ENCODE measurements around the gene UGCG.

The UGCG gene

DNA sequence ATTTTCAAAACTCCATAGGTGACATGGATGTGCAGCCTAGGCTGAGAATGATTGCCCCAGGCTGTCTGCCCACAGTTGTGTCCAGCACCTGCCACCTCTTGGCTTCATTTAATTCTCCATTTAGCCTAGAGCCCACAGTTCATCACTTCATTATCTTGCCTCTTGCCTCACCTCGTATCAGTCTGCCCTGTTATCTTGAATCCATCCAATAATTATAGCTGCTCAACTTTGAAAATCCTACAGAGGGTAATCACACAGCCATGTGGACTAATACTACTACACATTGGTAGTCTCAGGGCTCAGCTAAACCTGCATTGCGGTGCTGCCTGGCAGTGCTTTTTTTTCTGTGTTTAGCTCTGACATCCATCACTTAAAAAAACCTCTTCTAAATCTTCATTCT, 7.4 kb downstream of the UGCG start:
- H3K79me2 ChIP-seq (ENCODE audit: insufficient read depth, low read length) = peaks cover 97% of the 10 kb centered on the region
- H3K9ac ChIP-seq (ENCODE audit: low read depth, low read length, poor library complexity, severe bottlenecking) = no peak overlapping the region
- no peaks in the 10 kb centered on the region for H3K36me3 ChIP-seq (ENCODE audit: insufficient read depth, low read length)
- H2AFZ ChIP-seq (ENCODE audit: low read length) = no peak overlapping the region
- peaks cover 41% of the 10 kb centered on the region for H3K4me1 ChIP-seq (ENCODE audit: insufficient read depth, low read length, poor library complexity, severe bottlenecking)
- no peaks in the 10 kb centered on the region for H3F3A ChIP-seq (ENCODE audit: low read depth)
- H3K9me2 ChIP-seq (replicated peaks; ENCODE audit: low read depth, low read length) = no peaks in the 10 kb centered on the region
- no peaks in the 10 kb centered on the region for H3K27me3 ChIP-seq (ENCODE audit: insufficient read depth, low read length, poor library complexity, severe bottlenecking)
- no peak overlapping the region for H3K4me2 ChIP-seq (ENCODE audit: low read depth, low read length, poor library complexity, severe bottlenecking)
- H4K20me1 ChIP-seq (ENCODE audit: insufficient read depth, low read length, poor library complexity, severe bottlenecking) = peaks cover 34% of the 10 kb centered on the region
- no peaks in the 10 kb centered on the region for H3K9me3 ChIP-seq (ENCODE audit: insufficient read depth, low read depth, low read length)
- no peak overlapping the region for H3K4me3 ChIP-seq (ENCODE audit: low read length, poor library complexity, severe bottlenecking)
- TF ChIP-seq EZH2phosphoT487 (IDR thresholded peaks at IDR 0.05; ENCODE audit: borderline replicate concordance) = no peak
- TF ChIP-seq, protein P1, sequence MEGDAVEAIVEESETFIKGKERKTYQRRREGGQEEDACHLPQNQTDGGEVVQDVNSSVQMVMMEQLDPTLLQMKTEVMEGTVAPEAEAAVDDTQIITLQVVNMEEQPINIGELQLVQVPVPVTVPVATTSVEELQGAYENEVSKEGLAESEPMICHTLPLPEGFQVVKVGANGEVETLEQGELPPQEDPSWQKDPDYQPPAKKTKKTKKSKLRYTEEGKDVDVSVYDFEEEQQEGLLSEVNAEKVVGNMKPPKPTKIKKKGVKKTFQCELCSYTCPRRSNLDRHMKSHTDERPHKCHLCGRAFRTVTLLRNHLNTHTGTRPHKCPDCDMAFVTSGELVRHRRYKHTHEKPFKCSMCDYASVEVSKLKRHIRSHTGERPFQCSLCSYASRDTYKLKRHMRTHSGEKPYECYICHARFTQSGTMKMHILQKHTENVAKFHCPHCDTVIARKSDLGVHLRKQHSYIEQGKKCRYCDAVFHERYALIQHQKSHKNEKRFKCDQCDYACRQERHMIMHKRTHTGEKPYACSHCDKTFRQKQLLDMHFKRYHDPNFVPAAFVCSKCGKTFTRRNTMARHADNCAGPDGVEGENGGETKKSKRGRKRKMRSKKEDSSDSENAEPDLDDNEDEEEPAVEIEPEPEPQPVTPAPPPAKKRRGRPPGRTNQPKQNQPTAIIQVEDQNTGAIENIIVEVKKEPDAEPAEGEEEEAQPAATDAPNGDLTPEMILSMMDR (conservative IDR thresholded peaks at IDR 0.05; ENCODE audit: low read length) = no peak

GRCh38 chr9:111904891-111905291, 8.3 kb downstream of the UGCG start:
- Histone ChIP-seq H3K27me3 (ENCODE audit: insufficient read depth, low read length, poor library complexity, severe bottlenecking) (no peaks in the 10 kb centered on the region), H4K20me1 (ENCODE audit: insufficient read depth, low read length, poor library complexity, severe bottlenecking) (peaks cover 31% of the 10 kb centered on the region), H3K9me2 (replicated peaks; ENCODE audit: low read depth, low read length) (no peaks in the 10 kb centered on the region), H3K9me3 (ENCODE audit: insufficient read depth, low read depth, low read length) (no peaks in the 10 kb centered on the region), H3K9ac (ENCODE audit: low read depth, low read length, poor library complexity, severe bottlenecking) (no peak overlapping the region), H2AFZ (ENCODE audit: low read length) (no peak overlapping the region), H3K4me2 (ENCODE audit: low read depth, low read length, poor library complexity, severe bottlenecking) (peak overlapping the region; percentile 12), H3F3A (ENCODE audit: low read depth) (no peaks in the 10 kb centered on the region), H3K79me2 (ENCODE audit: insufficient read depth, low read length) (peaks cover 97% of the 10 kb centered on the region), H3K4me3 (ENCODE audit: low read length, poor library complexity, severe bottlenecking) (no peak overlapping the region), H3K36me3 (ENCODE audit: insufficient read depth, low read length) (no peaks in the 10 kb centered on the region), H3K4me1 (ENCODE audit: insufficient read depth, low read length, poor library complexity, severe bottlenecking) (peaks cover 39% of the 10 kb centered on the region)
- TF ChIP-seq, protein P1 (conservative IDR thresholded peaks at IDR 0.05; ENCODE audit: low read length) = no peak
- TF ChIP-seq EZH2phosphoT487 (IDR thresholded peaks at IDR 0.05; ENCODE audit: borderline replicate concordance) = no peak

DNA sequence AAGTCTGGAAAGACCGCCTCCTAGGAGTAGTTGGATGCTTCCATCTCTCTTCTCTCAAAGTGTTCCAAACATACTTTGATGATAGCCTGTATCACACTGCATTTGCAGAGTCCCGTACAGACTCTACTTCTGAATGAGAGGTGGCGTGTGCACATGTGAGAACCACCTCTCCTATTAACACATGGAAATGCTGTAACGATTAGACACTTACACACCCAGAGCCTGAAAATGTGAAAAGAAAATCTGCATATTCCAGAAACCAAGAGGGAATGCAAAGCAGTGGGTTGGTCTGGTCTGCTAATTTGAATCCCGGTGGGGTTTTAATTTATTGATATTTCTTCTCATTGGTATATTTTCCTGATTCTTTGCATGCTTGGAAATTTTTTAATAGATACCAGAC, 10.5 kb downstream of the UGCG start:
- Histone ChIP-seq H3K9ac (ENCODE audit: low read depth, low read length, poor library complexity, severe bottlenecking) (no peak overlapping the region), H3K4me1 (ENCODE audit: insufficient read depth, low read length, poor library complexity, severe bottlenecking) (peaks cover 30% of the 10 kb centered on the region), H4K20me1 (ENCODE audit: insufficient read depth, low read length, poor library complexity, severe bottlenecking) (peaks cover 23% of the 10 kb centered on the region), H3K79me2 (ENCODE audit: insufficient read depth, low read length) (peaks cover 94% of the 10 kb centered on the region), H3K4me3 (ENCODE audit: low read length, poor library complexity, severe bottlenecking) (no peak overlapping the region), H3K9me2 (replicated peaks; ENCODE audit: low read depth, low read length) (no peaks in the 10 kb centered on the region), H3K36me3 (ENCODE audit: insufficient read depth, low read length) (no peaks in the 10 kb centered on the region), H3K9me3 (ENCODE audit: insufficient read depth, low read depth, low read length) (no peaks in the 10 kb centered on the region), H3K4me2 (ENCODE audit: low read depth, low read length, poor library complexity, severe bottlenecking) (no peak overlapping the region), H2AFZ (ENCODE audit: low read length) (no peak overlapping the region), H3F3A (ENCODE audit: low read depth) (no peaks in the 10 kb centered on the region), H3K27me3 (ENCODE audit: insufficient read depth, low read length, poor library complexity, severe bottlenecking) (no peaks in the 10 kb centered on the region)
- TF ChIP-seq EZH2phosphoT487 (IDR thresholded peaks at IDR 0.05; ENCODE audit: borderline replicate concordance) = no peak
- TF ChIP-seq, protein P1 (conservative IDR thresholded peaks at IDR 0.05; ENCODE audit: low read length) = no peak
